ENCODE measurements around the gene GAB4. TPM values are rescaled to one million over a fixed set of nuclear protein-coding genes. Genes with fewer than 3 reads are reported as not detected.
"Not testable (repeated sequence)": the region's sequence is repeated elsewhere in the genome, so short reads cannot be mapped to it uniquely, and the experiment has no call there.

Gene GAB4
- polyA plus RNA-seq, 1 donor: not detected

GRCh38 chr22:16959345-16959930 is 48.6 kb downstream of the GAB4 start:
- no peak for DNase-seq

- DNase-seq: no peak
Measured at GRCh38 chr22:16958475-16958874, 49.5 kb downstream of the GAB4 start.

- no peak for DNase-seq
Measured at GRCh38 chr22:16957781-16958180, 50.2 kb downstream of the GAB4 start.

- no peak for DNase-seq
Measured at GRCh38 chr22:16956290-16956689, 51.7 kb downstream of the GAB4 start.

- peak; percentile 18 for DNase-seq
Measured at GRCh38 chr22:16955678-16956210, 52.3 kb downstream of the GAB4 start.

GRCh38 chr22:16955081-16955480 is 52.9 kb downstream of the GAB4 start:
- DNase-seq: no peak

- DNase-seq: no peak
Measured at GRCh38 chr22:16954060-16954403, 54.0 kb downstream of the GAB4 start.

- no peak for DNase-seq
Measured at GRCh38 chr22:16953206-16954059, 54.6 kb downstream of the GAB4 start.

- DNase-seq: no peak
Measured at GRCh38 chr22:16949561-16949960, 58.5 kb downstream of the GAB4 start.

GRCh38 chr22:16937811-16938210 is 70.2 kb downstream of the GAB4 start:
- no peak for DNase-seq

GRCh38 chr22:16937209-16937608 is 70.8 kb downstream of the GAB4 start:
- DNase-seq: not testable (repeated sequence)

- no peak for DNase-seq
Measured at GRCh38 chr22:16936625-16937024, 71.4 kb downstream of the GAB4 start.

GRCh38 chr22:16935209-16935608 is 72.8 kb downstream of the GAB4 start:
- no peak for DNase-seq

- no peak for DNase-seq
Measured at GRCh38 chr22:16933291-16934282, 74.4 kb downstream of the GAB4 start.

GRCh38 chr22:16932577-16932976 is 75.4 kb downstream of the GAB4 start:
- DNase-seq: no peak

- no peak for DNase-seq
Measured at GRCh38 chr22:16925407-16925966, 82.5 kb downstream of the GAB4 start.

GRCh38 chr22:16922706-16923105 is 85.3 kb downstream of the GAB4 start:
- no peak for DNase-seq

- DNase-seq: no peak
Measured at GRCh38 chr22:16922076-16922475, 85.9 kb downstream of the GAB4 start.

GRCh38 chr22:16917144-16918003 is 90.6 kb downstream of the GAB4 start:
- DNase-seq: peak; percentile 51

- DNase-seq: no peak
Measured at GRCh38 chr22:16915701-16916100, 92.3 kb downstream of the GAB4 start.

- not testable (repeated sequence) for DNase-seq
Measured at GRCh38 chr22:16914911-16915310, 93.1 kb downstream of the GAB4 start.

All from left kidney (tissue), 2 donors.